H54 (cell line): ENCODE data around the gene SEC61A2.

Experiments used
- DNase-seq: peaks from one replicate; pipeline ENCODE4 v3.0.0; 2011; ENCODE audit warnings: low spot score, mixed read lengths; ENCODE audit not compliant: insufficient read length
- FAIRE-seq: peaks from 3 replicates; lab custom pipeline; 2011; peaks lifted over from hg19 to GRCh38; lab: Jason Lieb, UNC
- POLR2A ChIP-seq: IDR thresholded peaks from 2 replicates; pipeline ENCODE4 v1.6.1; 2011; ENCODE audit warnings: low read depth, mild to moderate bottlenecking, low read length

SEC61A2 gene

DNA sequence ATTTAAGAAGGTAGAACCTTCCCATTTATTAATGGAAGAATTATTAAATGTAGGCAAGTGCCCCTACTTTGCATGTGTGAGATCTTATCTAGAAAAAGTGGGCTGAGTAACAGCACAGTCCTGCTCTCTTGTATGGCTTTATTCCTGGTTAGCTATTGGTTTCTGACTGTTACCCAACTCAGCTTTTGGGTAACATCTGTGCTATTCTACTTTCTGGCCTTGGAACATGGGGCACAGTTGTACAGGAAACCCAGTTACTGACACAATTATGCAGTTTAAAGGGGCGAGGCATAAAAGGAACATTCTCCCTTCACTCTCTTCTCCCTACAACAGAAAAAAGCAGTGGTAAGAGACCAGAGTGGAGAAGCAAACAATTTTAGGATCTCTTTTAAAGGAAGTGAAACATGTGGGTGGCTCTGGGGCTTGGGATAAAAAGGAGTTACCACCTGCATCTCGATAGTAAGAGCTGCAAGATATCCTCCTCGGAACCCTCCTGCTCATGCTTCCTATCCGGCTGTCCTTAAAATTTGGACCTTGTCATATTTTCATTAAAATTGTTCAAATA lies 50.2 kb downstream of the SEC61A2 start:
- no peak for TF ChIP-seq POLR2A
- no peak for DNase-seq
- FAIRE-seq, result no peak

GRCh38 chr10:12180221-12180974 lies 50.9 kb downstream of the SEC61A2 start:
- TF ChIP-seq POLR2A, result no peak
- no peak for FAIRE-seq
- DNase-seq, result no peak

- peak; percentile 6 for FAIRE-seq
- no peak for TF ChIP-seq POLR2A
- peak; percentile 28 for DNase-seq
Measured at GRCh38 chr10:12181065-12181775, 51.7 kb downstream of the SEC61A2 start.

DNA sequence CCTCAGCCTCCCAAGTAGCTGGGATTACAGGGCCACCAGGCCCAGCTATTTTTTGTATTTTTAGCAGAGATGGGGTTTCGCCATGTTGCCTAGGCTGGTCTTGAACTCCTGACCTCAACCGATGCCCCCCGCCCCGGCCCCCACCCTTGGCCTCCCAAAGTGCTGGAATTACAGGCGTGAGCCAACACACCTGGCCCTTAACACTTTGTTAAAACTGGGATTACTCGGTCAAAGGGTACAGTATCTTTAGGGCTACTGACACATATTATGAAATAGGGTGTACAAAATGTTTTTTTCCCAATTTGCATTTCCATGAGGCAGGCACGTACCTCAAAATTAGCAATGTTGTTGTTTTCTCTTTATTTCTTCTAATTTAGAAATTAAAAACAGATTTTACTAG lies 54.7 kb downstream of the SEC61A2 start:
- FAIRE-seq (no peak), DNase-seq (no peak)
- TF ChIP-seq POLR2A, result no peak

DNA sequence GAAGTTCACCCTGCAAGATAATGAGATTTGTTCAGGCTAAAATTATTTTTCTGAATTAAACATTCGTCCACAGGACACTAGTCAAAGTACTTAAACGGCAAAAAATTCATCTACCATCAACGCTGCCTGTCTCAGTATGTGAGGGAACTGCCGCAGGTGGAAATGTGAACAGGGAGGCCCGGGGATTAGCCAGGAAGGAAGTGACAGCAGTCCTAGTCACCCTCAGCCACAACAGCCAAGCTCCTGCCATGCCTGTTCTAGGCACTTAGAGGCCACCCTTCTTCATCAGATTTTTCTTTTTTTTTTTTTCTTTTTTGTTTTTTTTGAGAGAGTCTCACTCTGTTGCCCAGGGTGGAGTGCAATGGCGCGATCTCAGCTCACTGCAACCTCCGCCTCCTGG lies 56.8 kb downstream of the SEC61A2 start:
- TF ChIP-seq POLR2A, result no peak
- DNase-seq (no peak), FAIRE-seq (no peak)

DNA sequence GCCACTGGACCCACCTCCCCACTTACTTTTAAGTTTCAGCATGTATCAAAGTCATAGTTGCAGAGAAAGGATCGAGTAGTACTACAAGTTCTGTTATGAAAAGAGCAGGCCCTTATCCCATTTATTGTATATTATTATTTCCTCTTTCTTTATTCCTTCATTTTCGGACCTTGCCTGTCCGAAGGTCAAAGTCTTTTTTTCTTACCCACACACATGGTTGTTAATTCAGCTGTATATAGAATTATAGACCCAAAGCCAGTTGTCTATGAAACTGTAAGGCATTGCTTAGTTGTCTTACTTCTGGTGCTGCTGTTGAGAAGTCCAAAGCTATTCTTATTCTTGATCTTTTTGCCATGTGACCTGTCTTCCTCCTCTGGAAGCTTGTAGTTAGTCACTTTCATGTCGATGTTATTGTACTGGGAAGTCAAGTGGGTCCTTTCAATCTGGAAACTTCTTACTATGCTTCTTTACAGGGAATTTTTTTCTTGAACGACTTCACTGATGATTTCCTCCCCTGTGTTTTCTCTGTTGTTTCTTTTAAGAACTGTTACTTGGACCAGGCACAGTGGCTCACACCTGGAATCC lies 57.9 kb downstream of the SEC61A2 start:
- FAIRE-seq (no peak), DNase-seq (no peak)
- no peak for TF ChIP-seq POLR2A

DNA sequence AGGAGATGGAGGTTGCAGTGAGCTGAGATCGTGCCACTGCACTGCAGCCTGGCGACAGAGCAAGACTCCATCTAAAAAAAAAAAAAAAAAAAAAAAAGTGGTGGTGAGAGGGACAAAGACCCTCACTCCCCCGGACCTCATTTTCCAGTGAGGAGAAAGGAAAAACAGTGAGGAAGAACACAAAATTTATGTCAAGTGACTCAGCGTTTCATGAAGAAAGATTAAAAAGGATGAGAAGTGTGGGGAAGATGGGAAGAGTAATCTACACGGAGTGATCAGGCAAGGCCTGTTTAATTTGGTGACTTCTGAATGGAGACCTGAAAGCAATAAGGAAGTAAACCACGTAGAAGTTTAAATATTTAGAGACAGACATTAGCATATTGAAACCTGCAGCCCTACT lies 59.2 kb downstream of the SEC61A2 start:
- no peak for TF ChIP-seq POLR2A
- DNase-seq (no peak), FAIRE-seq (no peak)

GRCh38 chr10:12189426-12189825 lies 59.9 kb downstream of the SEC61A2 start:
- FAIRE-seq (no peak), DNase-seq (no peak)
- TF ChIP-seq POLR2A, result no peak

GRCh38 chr10:12191715-12192114 lies 62.2 kb downstream of the SEC61A2 start:
- FAIRE-seq, result no peak
- DNase-seq, result no peak
- no peak for TF ChIP-seq POLR2A

GRCh38 chr10:12193193-12193592 lies 63.7 kb downstream of the SEC61A2 start:
- TF ChIP-seq POLR2A, result no peak
- no peak for DNase-seq
- no peak for FAIRE-seq

- no peak for FAIRE-seq
- no peak for DNase-seq
- no peak for TF ChIP-seq POLR2A
Measured at GRCh38 chr10:12194752-12195271, 65.3 kb downstream of the SEC61A2 start.

- DNase-seq (no peak), FAIRE-seq (no peak)
- TF ChIP-seq POLR2A, result no peak
Measured at GRCh38 chr10:12195281-12195602, 65.8 kb downstream of the SEC61A2 start.

DNA sequence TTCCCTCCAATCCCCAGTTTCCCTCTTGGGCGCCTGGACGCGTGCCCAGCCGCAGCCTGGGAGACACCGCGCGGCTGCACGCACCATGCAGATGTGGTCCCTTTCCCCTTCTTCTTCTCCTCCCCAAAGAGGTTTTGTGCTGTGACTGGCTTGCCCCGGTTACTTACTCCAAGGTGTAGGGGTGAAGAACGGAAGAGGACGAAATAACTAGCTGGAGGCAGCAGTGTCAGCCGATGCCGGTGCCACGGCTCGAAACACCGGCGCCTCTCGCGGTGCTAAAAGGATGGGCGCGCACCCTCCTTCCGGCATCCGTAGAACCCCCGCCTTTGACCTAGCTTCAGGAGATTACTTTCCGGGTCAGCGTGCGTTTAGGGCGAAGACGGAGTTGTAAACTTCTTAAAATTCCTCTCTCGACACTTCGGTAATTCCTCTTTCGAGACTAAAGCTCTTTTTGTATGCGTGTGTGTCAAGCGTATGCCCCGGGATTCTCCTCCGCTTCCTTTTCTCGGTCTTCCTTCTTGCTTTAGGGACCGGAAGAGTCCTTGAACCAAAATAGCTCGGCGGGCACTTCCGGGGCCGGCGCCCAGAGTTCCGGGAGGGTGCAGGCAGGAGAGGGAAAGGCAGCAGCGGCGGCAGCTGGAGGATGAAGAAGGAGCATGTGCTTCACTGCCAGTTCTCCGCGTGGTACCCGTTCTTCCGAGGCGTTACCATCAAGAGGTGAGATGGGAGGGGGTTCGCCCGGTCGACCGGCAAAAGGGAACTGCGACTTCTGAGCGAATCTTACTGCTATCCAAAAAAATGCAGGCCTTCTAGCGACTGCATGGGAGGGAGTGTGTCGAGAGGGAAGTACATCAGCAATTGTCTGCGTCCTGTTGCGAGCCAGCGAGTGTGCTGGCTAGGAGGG lies 66.4 kb downstream of the SEC61A2 start, which contains the start of the genes CDC123 and NUDT5:
Gene CDC123, plus strand, starts transcription at position 586 of the 904 bp plus-strand sequence. Its CDS starts 58 bp downstream, at position 644.
Gene NUDT5, minus strand, starts transcription at position 289 of the 904 bp plus-strand sequence. CDS start 9,600 bp downstream, outside the sequence.
- FAIRE-seq (peak; percentile 57), DNase-seq (peak; percentile 77)
- peak; percentile 79 for TF ChIP-seq POLR2A
